Measurements from ENCODE around the gene IHH. TPM values are rescaled to one million over a fixed set of nuclear protein-coding genes. Genes with fewer than 3 reads are reported as not detected.

The IHH gene
- total and polyA plus RNA-seq, 2 donors (not counting 3 experiments of a cell fraction or from before 2014, with no cell fraction given): 0.03 TPM; not detected in 1

DNA sequence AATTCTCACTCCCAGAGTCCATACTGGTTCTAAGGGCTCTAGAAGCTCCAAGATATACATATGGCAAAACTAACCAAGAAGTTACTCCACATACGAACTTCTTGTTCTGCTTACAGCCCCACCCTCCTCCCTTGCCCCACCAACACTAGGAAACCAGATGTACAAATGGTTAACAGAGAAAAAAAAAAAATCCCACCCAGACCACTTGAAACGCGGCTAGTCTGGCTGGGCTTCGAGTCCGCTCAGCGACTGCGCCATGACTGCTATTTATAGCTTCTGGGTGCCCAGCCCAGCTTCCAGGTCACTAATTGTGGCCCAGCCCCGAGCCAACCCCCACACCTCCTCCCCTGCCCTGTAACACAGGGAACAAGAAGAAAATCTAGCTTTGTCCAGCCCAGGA lies 47.0 kb upstream of the IHH start:
- H3K9ac ChIP-seq (replicated peaks; ENCODE audit: extremely low read depth, insufficient read depth, low read length): no peak overlapping the region
- no peaks in the 10 kb centered on the region for H3K9me3 ChIP-seq (replicated peaks; ENCODE audit: control insufficient read depth, insufficient read depth, low read length)
- TF ChIP-seq POLR2AphosphoS5 (IDR thresholded peaks at IDR 0.05; ENCODE audit: insufficient read depth, low read depth, low read length): no peak
- no peak for TF ChIP-seq CTCF (IDR thresholded peaks at IDR 0.05; ENCODE audit: extremely low read depth in 1 of 2, insufficient read depth in 1 of 2, low read depth in 1 of 2, low read length in 2 of 2)
- no peak for TF ChIP-seq JUN (IDR thresholded peaks at IDR 0.05; ENCODE audit: borderline replicate concordance, insufficient read depth, insufficient read length, low read depth)
- no peak for TF ChIP-seq MAX (IDR thresholded peaks at IDR 0.05; ENCODE audit: insufficient read depth, insufficient read length)
- TF ChIP-seq MYC (IDR thresholded peaks at IDR 0.05; ENCODE audit: low read depth, low read length): no peak
- no peak for TF ChIP-seq POLR2A (IDR thresholded peaks at IDR 0.05; ENCODE audit: low read depth, low read length)
- TF ChIP-seq EZH2 (IDR thresholded peaks at IDR 0.05; ENCODE audit: borderline replicate concordance, low read depth, low read length, severe bottlenecking): no peak
- TF ChIP-seq FOS (IDR thresholded peaks at IDR 0.05; ENCODE audit: borderline replicate concordance, insufficient read depth, low read length): no peak
- no peak for TF ChIP-seq GATA2 (IDR thresholded peaks at IDR 0.05; ENCODE audit: insufficient read depth, insufficient read length, low read depth, low read length)
- H3K27me3 ChIP-seq (ENCODE audit: control insufficient read depth in 2 of 2, insufficient read depth in 2 of 2, low read length in 2 of 2): no peaks in the 10 kb centered on the region
- no TSS peak for BruUV-seq (replicated peaks)
- intact Hi-C loops (cut with micrococcal nuclease): no loop called here
- H3K36me3 ChIP-seq (ENCODE audit: control insufficient read depth in 2 of 2, extremely low read depth in 1 of 2, insufficient read depth in 2 of 2, low read length in 2 of 2): no peaks in the 10 kb centered on the region
- no peak overlapping the region for H3K27ac ChIP-seq (ENCODE audit: insufficient read depth, low read depth, low read length)
- DNase-seq (ENCODE audit: low read depth, low spot score) (no peak), FAIRE-seq (no peak)
- H3K9me1 ChIP-seq (replicated peaks; ENCODE audit: control insufficient read depth, extremely low read depth, insufficient read depth, low read length): no peaks in the 10 kb centered on the region
- no peaks in the 10 kb centered on the region for H3K4me1 ChIP-seq (ENCODE audit: control insufficient read depth, extremely low read depth, insufficient read depth, low read length)
- POLR2A ChIA-PET: no interaction called here
- H3K4me3 ChIP-seq (replicated peaks in 1 of 3; ENCODE audit: insufficient read depth in 1 of 3, low read depth in 1 of 3, low read length in 3 of 3): no peak overlapping the region
- no peaks in the 10 kb centered on the region for H3K79me2 ChIP-seq (ENCODE audit: control insufficient read depth, insufficient read depth, low read length)
- CTCF ChIA-PET: interaction anchor here (1.1 to 1.4 kb wide), 3 partner anchors 12 to 78 kb away, joined by 5 to 8 read pairs (median 5); no protein-coding TSS in a partner anchor
- no peak overlapping the region for H2AFZ ChIP-seq (ENCODE audit: low read depth, low read length)
- H4K20me1 ChIP-seq (replicated peaks; ENCODE audit: control insufficient read depth, extremely low read depth, insufficient read depth, low read length): no peaks in the 10 kb centered on the region
- dilution Hi-C loops (cut with MboI; ENCODE audit: extremely low pct_ligation_motif_present, low sequenced_read_pairs): no loop called here
- no peak overlapping the region for H3K4me2 ChIP-seq (ENCODE audit: insufficient read depth, low read length)

Measured in endothelial cell of umbilical vein (primary cell).